Activated CD4-positive, alpha-beta T cell treated with anti-CD3 and anti-CD28 coated beads, Interleukin-2, Interleukin-6, amounts not matched to agents 100 ng/mL and 50 ng/mL, durations not matched to agents 16 hours and 8 hours (primary cell): Measurements from ENCODE around the gene MPP7.
"Not testable (repeated sequence)": the region's sequence is repeated elsewhere in the genome, so short reads cannot be mapped to it uniquely, and the experiment has no call there.

Experiments used
- DNase-seq: peaks from one replicate; pipeline ENCODE4 v3.0.0-alpha.2; 2020

The MPP7 gene

DNA sequence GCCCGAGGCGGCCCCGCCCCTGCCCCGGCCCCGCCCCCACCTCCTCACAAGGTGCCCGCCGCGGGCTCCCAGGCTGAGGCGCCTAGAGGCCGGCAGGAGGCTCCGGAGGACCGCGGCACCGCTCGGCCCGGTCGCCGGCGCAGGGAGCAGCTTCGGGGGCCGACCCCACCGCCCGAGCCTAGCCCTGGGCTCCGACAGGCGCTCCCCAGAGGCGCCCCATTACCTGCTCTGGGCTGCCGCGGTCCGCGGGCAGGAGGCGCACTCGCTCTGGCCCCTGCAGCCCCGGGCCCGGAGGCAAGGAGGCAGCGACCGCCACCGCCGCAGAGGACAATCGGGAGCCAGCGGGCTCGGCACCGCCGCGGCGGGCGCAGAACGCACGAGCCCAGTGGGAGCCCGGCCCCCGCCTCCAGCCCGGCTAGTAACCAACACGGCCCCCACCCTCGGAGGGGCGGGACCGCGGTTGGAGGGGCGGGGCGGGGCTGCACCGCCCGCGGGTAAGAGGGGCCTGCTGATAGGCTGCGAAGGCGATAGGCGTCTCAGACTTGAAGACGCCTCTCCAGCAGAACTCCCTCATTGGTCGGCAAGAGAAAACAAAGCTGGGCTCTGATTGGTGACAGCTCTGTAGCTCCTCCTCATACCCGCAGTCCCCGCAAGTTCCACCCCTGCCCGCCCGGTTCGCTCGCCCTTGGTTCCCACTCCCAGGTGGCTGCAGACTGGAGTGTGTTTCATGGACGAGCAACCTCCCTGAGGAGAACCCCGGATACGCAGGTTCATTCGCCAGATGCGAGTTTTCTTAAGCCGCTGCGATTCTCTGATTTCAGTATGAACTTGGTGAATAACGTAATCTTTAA lies at the start of gene MPP7:
TSS of gene MPP7 (minus strand) at position 427 of the 851 bp plus-strand sequence. CDS start 64,460 bp downstream, outside the sequence.
- DNase-seq = peak; percentile 97

- no peak for DNase-seq
Measured at GRCh38 chr10:28349892-28350291, 47.0 kb upstream of the MPP7 start.

GRCh38 chr10:28343987-28344895 lies 41.4 kb upstream of the MPP7 start:
- DNase-seq = no peak

GRCh38 chr10:28343252-28343651 lies 40.4 kb upstream of the MPP7 start:
- no peak for DNase-seq

GRCh38 chr10:28341679-28342078 lies 38.8 kb upstream of the MPP7 start:
- not testable (repeated sequence) for DNase-seq

GRCh38 chr10:28332726-28333125 lies 29.9 kb upstream of the MPP7 start:
- DNase-seq = no peak

- no peak for DNase-seq
Measured at GRCh38 chr10:28331841-28332240, 29.0 kb upstream of the MPP7 start.

DNA sequence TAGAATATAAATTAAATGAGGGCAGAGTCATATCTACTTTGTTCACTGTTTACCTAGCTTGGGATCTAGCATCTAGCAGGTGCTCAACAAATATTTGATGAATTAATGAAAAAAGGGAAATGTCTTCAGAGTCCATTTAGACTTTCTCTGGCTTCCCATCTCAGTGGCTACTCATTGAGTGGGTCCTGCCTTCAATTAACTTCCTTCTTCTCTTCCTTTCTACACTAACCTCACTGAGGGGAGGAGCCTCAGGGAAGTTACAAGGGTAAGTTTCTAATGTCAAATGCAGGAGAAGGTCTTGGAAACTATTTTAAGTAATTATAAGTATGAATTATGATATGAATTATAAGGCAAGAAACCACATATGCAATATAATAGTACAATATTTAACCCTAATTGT lies 28.2 kb upstream of the MPP7 start:
- DNase-seq = no peak

DNA sequence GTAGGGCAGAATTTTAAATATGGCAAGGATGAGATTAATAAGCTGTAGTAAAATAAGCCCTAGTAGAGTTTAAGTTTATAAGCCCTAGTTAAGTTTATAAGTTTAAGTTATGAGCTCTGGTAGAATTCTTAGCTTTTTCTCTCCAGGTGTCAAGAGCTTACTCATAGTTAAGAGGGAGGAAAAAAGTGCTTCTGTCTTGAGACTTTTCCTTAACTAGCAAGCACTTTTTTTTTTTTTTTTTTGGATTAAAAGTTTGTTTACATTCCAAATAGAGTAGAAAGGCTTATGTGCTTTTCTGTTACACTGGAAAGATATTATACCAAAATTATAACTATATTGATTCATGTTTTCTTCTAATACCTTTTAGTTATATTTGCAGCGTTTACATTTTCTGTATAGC lies 25.5 kb upstream of the MPP7 start:
- DNase-seq = no peak

DNA sequence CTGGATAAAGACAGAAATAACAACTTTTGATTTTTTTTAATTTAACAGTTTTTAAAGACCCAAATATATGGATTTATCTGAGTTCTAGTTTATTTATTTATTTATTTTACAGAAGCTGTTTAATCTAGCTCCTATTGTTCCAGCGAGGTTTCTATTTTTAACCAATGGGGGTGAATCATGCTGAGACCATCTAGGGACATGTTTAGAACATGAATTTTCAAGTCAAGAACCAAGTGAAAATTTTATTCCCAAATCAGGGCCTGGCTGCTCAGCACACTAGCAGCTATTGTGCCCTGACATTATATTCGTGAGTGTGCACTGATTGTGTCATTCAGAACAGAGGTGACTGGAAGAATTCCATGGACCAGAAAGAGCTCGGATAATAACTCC lies 24.6 kb upstream of the MPP7 start:
- no peak for DNase-seq

DNA sequence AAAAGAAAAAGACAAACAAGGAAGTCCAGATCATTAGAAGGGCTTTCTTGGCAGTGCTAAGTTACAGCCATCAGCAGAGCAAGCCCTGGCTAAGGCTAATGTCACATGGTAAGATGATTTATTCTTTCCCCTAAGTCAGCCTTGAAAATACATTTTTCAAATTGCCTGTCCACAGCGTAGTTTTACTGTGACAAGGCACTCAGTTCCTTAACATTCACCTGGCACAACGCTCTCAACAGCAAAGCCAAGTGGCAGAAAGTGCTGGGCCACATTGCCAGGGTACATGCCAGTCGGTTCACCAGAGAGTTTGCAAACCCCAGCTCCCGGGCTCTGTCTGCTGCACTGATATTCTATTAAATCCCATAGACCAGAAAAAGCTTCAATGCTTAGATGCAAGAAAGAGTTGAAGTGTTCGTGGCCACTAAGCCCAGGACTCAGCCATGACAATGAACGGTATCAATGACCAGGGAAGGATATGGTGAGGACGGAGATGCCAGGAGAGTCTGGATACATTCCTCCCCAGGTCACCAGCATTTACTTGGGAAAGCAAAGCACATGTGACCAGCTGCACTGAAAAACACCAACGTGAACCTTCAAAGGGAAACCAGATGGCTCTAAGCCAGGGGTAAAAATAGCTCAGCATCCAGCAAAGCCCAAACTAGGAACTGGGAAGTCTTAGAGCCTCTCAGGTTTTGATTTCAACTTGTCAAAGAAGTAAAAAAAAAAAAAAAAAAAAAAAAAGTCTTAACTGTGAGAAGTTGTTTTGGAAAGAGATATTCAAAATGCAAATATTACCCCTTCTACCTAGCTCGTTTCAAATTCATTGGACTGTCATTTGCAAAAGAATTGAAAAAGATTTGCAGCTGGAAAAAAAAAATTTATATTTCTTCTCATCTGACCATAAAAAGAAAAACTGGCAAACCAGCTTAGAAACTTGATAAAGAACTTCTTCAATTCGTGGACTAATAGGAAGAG lies 23.9 kb upstream of the MPP7 start:
- DNase-seq = no peak

GRCh38 chr10:28320799-28321198 lies 17.9 kb upstream of the MPP7 start:
- no peak for DNase-seq

DNA sequence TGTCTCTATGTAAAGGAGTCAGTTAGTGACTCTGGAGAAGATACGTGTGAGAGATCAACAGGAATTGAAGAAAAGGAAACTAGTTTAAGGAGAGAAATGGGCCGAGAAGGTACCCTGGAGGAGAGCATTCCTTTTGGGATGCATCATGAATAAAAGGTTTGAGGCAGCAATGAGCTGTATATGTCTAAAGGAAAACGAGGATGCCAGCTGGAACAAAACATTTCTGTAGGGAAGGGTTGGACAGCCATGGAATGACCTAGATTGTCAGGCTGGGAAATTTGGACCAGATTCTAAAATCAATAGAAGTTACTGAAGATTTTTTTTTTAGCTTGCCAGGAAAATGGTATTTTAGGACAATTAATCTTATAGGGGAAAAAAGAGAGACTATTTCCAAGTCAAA lies 17.2 kb upstream of the MPP7 start:
- no peak for DNase-seq

DNA sequence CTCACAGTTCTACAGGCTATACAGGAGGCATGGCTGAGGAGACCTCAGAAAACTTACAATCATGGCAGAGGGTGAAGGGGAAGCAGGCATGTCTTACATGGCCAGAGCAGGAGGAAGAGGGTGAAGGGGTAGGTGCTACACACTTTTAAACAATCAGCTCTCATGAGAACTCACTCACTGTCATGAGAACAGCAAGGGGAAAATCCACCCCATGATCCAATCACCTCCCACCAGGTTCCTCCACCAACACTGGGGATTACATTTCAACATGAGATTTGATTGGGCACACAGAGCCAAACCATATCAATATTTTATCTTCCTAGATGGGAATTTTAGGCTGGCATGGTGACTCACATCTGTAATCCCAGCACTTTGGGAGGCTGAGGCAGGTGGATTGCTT lies 16.2 kb upstream of the MPP7 start:
- not testable (repeated sequence) for DNase-seq

DNA sequence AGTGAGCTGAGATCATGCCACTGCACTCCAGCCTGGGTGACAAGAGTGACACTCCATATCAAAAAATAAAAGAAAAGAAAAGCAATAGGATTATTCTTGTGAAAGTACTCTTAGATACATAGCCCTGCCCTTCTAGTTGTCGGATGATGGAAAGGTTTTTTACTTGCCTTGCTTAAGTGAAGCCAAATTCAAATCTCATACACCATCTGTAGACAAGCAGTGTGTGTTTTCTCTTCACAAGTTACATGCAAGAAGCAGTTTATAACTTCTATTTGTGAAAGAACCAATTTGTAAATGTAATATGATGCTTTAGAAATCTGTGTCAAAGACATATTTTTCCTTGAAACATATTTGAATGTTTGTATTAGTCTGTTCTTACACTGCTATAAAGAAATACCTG lies 15.8 kb upstream of the MPP7 start:
- no peak for DNase-seq

DNA sequence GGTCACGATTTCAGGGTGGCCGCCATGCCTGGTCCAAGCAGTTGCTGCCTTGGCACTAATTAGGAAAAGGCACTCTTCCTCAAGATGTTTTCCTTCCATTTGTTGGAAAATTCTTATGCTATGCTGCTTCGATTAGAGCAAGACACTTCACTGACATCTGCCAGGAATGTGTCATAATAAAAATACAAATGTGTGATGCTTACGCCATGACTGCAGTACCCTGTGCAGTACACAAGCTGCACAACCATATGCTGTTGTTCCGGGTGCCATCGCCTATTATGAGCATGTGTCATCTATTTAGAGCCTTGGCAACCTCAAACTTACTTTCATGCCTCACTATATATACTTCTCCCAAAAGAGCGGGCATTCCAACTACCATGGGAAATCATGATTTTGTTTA lies 14.9 kb upstream of the MPP7 start:
- no peak for DNase-seq

GRCh38 chr10:28316696-28317095 lies 13.8 kb upstream of the MPP7 start:
- no peak for DNase-seq

DNA sequence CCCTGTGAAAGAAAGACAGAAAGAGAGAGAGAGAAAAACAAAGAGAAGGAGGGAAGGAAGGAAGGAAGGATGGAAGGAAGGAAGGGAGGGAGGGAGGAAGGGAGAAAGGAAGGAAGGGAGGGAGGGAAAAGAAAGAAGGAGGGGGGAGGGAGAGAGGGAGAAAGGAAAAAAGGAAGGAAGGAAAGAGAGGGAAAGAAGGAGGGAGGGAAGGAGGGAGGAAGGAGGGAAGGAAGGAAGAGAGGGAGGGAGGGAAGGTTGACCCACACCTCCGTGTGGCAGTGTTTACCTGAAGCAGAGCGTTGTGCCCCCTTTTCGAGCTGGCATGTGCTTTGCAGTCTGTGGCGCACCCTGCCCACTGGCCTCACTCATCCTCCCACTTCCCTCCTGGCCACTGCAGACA lies 12.3 kb upstream of the MPP7 start:
- DNase-seq = no peak

- no peak for DNase-seq
Measured at GRCh38 chr10:28314211-28314610, 11.3 kb upstream of the MPP7 start.

DNA sequence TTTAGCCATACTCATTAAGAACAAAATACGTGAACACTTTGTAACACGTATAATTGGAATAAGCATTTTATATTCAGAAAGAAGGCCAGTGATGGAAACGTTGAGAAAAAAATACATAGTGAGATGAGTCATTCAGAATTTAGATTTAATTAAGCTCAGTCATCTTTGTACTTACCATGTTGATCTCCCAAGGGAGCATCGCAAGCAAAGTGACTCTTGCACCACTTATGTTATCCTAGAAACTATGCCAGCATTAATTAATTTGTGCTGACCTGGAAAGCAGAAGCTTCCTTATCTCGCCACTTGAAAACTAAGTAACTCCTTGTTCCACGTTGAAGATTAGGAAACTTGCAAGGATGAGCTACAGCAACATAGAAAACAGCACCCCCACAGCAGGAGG lies 9.7 kb upstream of the MPP7 start:
- DNase-seq = no peak

- no peak for DNase-seq
Measured at GRCh38 chr10:28311104-28311503, 8.2 kb upstream of the MPP7 start.

DNA sequence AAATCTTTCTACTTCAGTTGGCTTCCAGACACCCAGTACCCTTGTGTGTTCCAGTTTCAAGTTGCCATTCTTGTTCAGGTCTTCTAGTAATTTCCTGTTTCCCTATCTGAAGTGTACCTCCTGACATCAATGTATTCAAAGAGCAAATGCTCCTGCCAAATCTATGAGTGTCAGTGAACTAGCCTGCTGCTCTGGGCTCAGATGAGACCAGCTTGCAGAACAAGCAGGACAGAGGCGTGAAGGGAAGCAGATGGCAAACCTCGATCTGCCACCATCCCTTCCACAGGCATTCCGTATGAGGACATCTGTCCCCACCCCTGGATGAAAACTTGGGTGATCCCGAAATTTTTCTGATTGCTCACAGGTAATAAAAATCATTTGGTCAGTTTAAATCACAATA lies 4.4 kb upstream of the MPP7 start:
- DNase-seq = no peak

DNA sequence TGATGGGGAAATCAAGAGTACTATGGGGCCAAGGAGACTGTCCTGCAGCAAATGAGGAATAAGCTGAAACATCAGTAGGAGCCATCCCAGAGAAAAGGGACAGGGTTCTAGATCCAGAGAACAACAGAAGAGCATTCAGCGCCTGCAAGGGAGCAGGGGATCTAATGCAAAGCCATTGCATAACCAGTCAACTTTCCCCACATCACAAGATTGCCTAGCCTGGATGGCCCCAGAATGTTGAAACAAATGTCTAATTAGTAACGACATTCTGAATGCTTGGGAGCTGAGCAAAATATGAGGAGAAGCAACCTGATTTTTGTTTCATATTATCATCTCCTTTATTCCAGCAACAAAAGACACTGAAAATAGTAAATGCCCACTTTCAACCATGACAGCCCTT lies 2.7 kb upstream of the MPP7 start:
- DNase-seq = no peak
